GM12878 (cell line): ENCODE measurements around the gene CALN1. TPM values are rescaled to one million over a fixed set of nuclear protein-coding genes. Genes with fewer than 3 reads are reported as not detected.

Experiments used
- ATAC-seq: fragments of 200-7000 bp; cut with Tn5 transposase; 3 replicates; pipeline ENCODE4 v1.9.1; 2020; ENCODE audit warnings: mild to moderate bottlenecking, moderate library complexity
- BruUV-seq: library from RNA; stranded (reverse); fragments of 400-500 nt; replicated peaks from 2 replicates; lab custom pipeline; 2021; lab: Mats Ljungman, UMichigan
- CTCF ChIA-PET: fragments of 300-600 bp; sonication (Branson Sonifier 250); formaldehyde crosslinking; extraction: SDS; loops from one replicate; lab custom pipeline; 2021; ENCODE audit warnings: inconsistent platforms; lab: Yijun Ruan, JAX
- POLR2A ChIA-PET: fragments of 350-600 bp; formaldehyde crosslinking; extraction: SDS; loops from one replicate; lab custom pipeline; 2021; ENCODE audit warnings: inconsistent platforms; lab: Charles Lee
- RAD21 ChIA-PET: fragments of 300-600 bp; sonication (Branson Sonifier 250); formaldehyde crosslinking; loops from one replicate; lab custom pipeline; 2023; ENCODE audit warnings: antibody characterized with exemption; ENCODE audit not compliant: unreplicated experiment; lab: Charles Lee
- SMC1A ChIA-PET: fragments of 300-600 bp; sonication (Branson Sonifier 250); formaldehyde crosslinking; loops from one replicate; lab custom pipeline; 2023; ENCODE audit not compliant: unreplicated experiment, uncharacterized antibody; lab: Charles Lee
- DNase-seq: peaks from one replicate; pipeline ENCODE4 v3.0.0-alpha.2; 2011; ENCODE audit warnings: low read depth, low spot score
- FAIRE-seq: peaks from 3 replicates; lab custom pipeline; 2011; peaks lifted over from hg19 to GRCh38; lab: Jason Lieb, UNC
- H2AFZ ChIP-seq: 2 replicates; pipeline ENCODE4 v1.6.0; 2011; ENCODE audit warnings: low read depth, low read length, control low read depth; ENCODE audit not compliant: control insufficient read depth
- H3K27ac ChIP-seq: 2 replicates; pipeline ENCODE4 v1.5.1; 2011; ENCODE audit warnings: control low read depth; ENCODE audit not compliant: control insufficient read depth, insufficient read depth
- H3K27me3 ChIP-seq, 2 experiments: replicated peaks in 1 of 2; 2 replicates each; pipeline versions ENCODE4 v1.6.0 to v1.6.1; 2011; ENCODE audit warnings: low read length in 1 of 2; ENCODE audit not compliant: control insufficient read depth in 2 of 2, insufficient read depth in 2 of 2
- H3K36me3 ChIP-seq, 2 experiments: 2 replicates each; pipeline ENCODE4 v1.5.1; 2011; ENCODE audit warnings: low read length in 1 of 2; ENCODE audit not compliant: control insufficient read depth in 2 of 2, insufficient read depth in 2 of 2
- H3K4me1 ChIP-seq: 2 replicates; pipeline ENCODE4 v1.6.1; 2011; ENCODE audit warnings: mild to moderate bottlenecking, low read length, moderate library complexity, mixed read lengths; ENCODE audit not compliant: control insufficient read depth, insufficient read depth
- H3K4me2 ChIP-seq: 2 replicates; pipeline ENCODE4 v1.6.0; 2011; ENCODE audit warnings: control low read depth; ENCODE audit not compliant: control insufficient read depth, insufficient read depth
- H3K4me3 ChIP-seq: fragments of 200-600 bp; sonication (generic); 2 replicates; pipeline ENCODE4 v1.5.1; 2016
- H3K79me2 ChIP-seq: 2 replicates; pipeline ENCODE4 v1.6.0; 2011; ENCODE audit warnings: low read length; ENCODE audit not compliant: control insufficient read depth, insufficient read depth
- H3K9ac ChIP-seq: 2 replicates; pipeline ENCODE4 v1.8.0; 2011; ENCODE audit warnings: low read length, control low read depth, mixed read lengths; ENCODE audit not compliant: control insufficient read depth, insufficient read depth
- H3K9me3 ChIP-seq: replicated peaks from 3 replicates; pipeline ENCODE4 v1.5.1; 2011; ENCODE audit warnings: mild to moderate bottlenecking, low read length; ENCODE audit not compliant: control insufficient read depth, insufficient read depth
- H4K20me1 ChIP-seq: 2 replicates; pipeline ENCODE4 v1.6.0; 2011; ENCODE audit not compliant: control insufficient read depth, insufficient read depth
- POLR2A ChIP-seq: IDR thresholded peaks from 2 replicates; pipeline ENCODE4 v1.6.1; 2011; ENCODE audit warnings: low read depth, mild to moderate bottlenecking, low read length
- SRF ChIP-seq, 2 experiments: IDR thresholded peaks; 2 replicates each; pipeline ENCODE4 v1.6.1; 2011; ENCODE audit warnings: low read depth in 2 of 2, low read length in 2 of 2, mild to moderate bottlenecking in 1 of 2, moderate library complexity in 1 of 2
- TCF7 ChIP-seq: IDR thresholded peaks from 2 replicates; pipeline ENCODE4 v1.6.1; 2014; ENCODE audit warnings: antibody characterized with exemption, borderline replicate concordance
- ZNF622 ChIP-seq: fragments of 450-650 bp; IDR thresholded peaks from 2 replicates; pipeline ENCODE4 v1.6.1; 2017; ENCODE audit warnings: mild to moderate bottlenecking, inconsistent platforms
- WGBS: methylation state at CpG from one replicate; pipeline ENCODE4 v1.1.6; 2016; ENCODE audit warnings: low lambda C conversion rate; ENCODE audit not compliant: insufficient replicate concordance, insufficient coverage; ENCODE audit errors: missing lambda C conversion rate; 5-methylcytosine and 5-hydroxymethylcytosine counted together
- in situ Hi-C: fragments of 300-500 bp; cut with MboI; formaldehyde crosslinking; loops from 9 replicates; pipeline ENCODE4 v1.14.3; 2018; ENCODE audit warnings: mixed read lengths
- intact Hi-C: fragments of 100-400 bp; cut with micrococcal nuclease; formaldehyde crosslinking; loops from one replicate; pipeline ENCODE4 v1.14.2; 2022; ENCODE audit not compliant: unreplicated experiment
- polyA plus RNA-seq, 11 experiments: library from polyadenylated mRNA; depleted of rRNA in 4 of 11; unstranded in 6 of 11; stranded (reverse) in 5 of 11; fragments of >200 nt; fragmentation: Nextera tagmentation in 4 of 11; fragmentation: Illumina TruSeq in 1 of 11; extraction: Ambion mirVana in 4 of 11; extraction: Trizol in 1 of 11; gene quantifications; 1 replicate in 1 of 11; 2 replicates in 10 of 11; pipeline versions ENCODE4 v1.2.1 to v1.2.3, GENCODE V29; 2011 to 2016; ENCODE audit warnings: inconsistent platforms in 2 of 11, missing spikeins in 2 of 11, low read depth in 1 of 11
- small RNA-seq: library from RNA; depleted of rRNA; stranded (forward); fragments of <200 nt; gene quantifications from one replicate; pipeline ENCODE3, GENCODE V24; 2014
- total RNA-seq, 4 experiments: library from RNA; depleted of rRNA in 3 of 4; stranded (reverse); fragments of >200 nt in 3 of 4; fragmentation: Illumina TruSeq in 1 of 4; extraction: Trizol in 1 of 4; gene quantifications; 2 replicates each; pipeline versions ENCODE4 v1.2.1 to v1.2.3, GENCODE V29; 2013 to 2021

CALN1 gene
- total and polyA plus RNA-seq, 10 of the 15 experiments (the other 5 are each of a cell fraction or from before 2014, with no cell fraction given) = 0.48 to 15.3 (median 1.6) TPM

DNA sequence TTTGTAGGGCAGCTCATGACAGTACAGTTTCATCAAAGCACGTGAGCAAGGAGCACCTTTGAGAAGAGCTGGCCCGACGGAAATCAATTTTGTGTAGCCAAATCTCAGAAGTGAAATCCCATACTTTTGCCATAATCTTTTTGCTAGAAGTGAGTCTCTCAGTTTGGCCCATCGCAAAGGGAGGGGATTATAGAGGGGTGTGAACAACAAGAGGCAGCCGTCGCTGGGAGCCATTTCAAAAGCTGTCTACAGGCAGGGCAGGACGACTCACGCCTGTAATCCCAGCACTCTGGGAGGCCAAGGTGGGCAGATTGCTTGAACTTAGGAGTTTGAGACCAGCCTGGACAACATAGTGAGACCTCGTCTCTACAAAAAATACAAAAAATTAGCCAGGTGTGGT, 680.4 kb downstream of the CALN1 start:
- Histone ChIP-seq H3K27me3 (no peaks in the 10 kb centered on the region), H3K79me2 (no peaks in the 10 kb centered on the region), H4K20me1 (no peaks in the 10 kb centered on the region), H3K4me1 (no peaks in the 10 kb centered on the region), H3K36me3 (no peaks in the 10 kb centered on the region), H3K27ac (no peak overlapping the region), H2AFZ (no peak overlapping the region), H3K4me3 (no peak overlapping the region), H3K4me2 (no peak overlapping the region), H3K9ac (no peak overlapping the region), H3K9me3 (no peaks in the 10 kb centered on the region)
- ChIA-PET SMC1A (interaction anchor here (1.0 to 1.1 kb wide), 2 partner anchors 9 to 878 kb away, joined by 3 read pairs; no protein-coding TSS in a partner anchor), POLR2A (no interaction called here), CTCF (interaction anchor here (0.7 to 1.6 kb wide), 3 partner anchors 868 to 876 kb away, joined by 4 to 7 read pairs (median 4); no protein-coding TSS in a partner anchor), RAD21 (interaction anchor here (1.6 kb wide), 1 partner anchor 903 kb away, joined by 7 read pairs; no protein-coding TSS in a partner anchor)
- in situ Hi-C loops = loop anchor here (25.0 kb wide), 1 partner anchor 1056 kb away; no protein-coding TSS in a partner anchor
- ATAC-seq (no peak), FAIRE-seq (no peak), DNase-seq (no peak)
- intact Hi-C loops = loop anchor here (10.0 kb wide), 1 partner anchor 1017 kb away; no protein-coding TSS in a partner anchor
- no TSS peak for BruUV-seq
- TF ChIP-seq POLR2A (no peak), ZNF622 (no peak), TCF7 (no peak), SRF (IDR thresholded peaks at IDR 0.05; ENCODE audit: low read depth in 2 of 2, low read length in 2 of 2) (no peak)
- 27% methylated on average over 9 of the region's 9 CpGs for WGBS

Small RNA genes lying within 50 kb of the gene (small RNA-seq; reads per million reads assigned to genes)
- not detected for gene AC005011.1
- gene RNA5SP232 = 0.31 reads per million
